Lower leg skin (tissue), 3 donors: ENCODE results near the gene OFD1.

Experiments used
- POLR2A ChIP-seq, 2 donors: fragments of 450-650 bp; IDR thresholded peaks; one replicate each; pipeline ENCODE4 v1.6.1; 2016 to 2017; ENCODE audit warnings: antibody characterized with exemption in 2 of 2, mild to moderate bottlenecking in 1 of 2, moderate library complexity in 1 of 2
- TF ChIP-seq, protein P1 (sequence below), 3 donors: fragments of 450-650 bp; IDR thresholded peaks; one replicate each; pipeline ENCODE4 v1.5.1; 2016; ENCODE audit warnings: antibody characterized with exemption in 3 of 3, mild to moderate bottlenecking in 3 of 3, moderate library complexity in 2 of 3

DNA sequence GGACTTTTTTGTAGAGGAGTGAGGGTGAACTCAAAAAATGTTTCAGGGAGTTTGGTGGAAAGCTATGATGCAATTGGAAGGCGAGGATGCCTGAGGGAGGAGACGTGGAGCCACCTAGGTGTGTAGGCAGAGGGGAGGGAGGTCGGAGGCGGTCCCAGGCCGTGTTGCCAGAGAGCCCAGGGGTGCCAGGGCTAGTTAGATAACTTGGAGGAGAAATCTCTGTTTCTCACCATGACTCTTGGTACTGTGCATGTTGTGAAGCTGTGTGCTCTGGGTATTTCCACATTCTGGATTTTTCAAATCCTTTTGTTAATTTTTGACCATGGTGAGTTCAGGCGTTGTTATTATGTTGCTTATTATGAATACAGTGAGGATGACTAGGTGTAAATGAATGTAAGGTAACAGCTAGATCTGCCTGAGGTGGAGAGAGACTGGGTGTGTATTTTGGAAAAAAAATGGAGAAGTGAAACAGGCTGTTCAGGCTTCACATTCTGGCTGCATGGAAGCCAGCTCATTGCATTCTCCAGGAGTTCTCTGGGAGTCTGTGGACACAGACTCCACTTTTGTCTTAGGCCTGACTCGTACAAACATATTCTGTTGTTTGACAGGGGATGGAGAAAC is 41.1 kb upstream of the OFD1 start:
- TF ChIP-seq, protein P1, sequence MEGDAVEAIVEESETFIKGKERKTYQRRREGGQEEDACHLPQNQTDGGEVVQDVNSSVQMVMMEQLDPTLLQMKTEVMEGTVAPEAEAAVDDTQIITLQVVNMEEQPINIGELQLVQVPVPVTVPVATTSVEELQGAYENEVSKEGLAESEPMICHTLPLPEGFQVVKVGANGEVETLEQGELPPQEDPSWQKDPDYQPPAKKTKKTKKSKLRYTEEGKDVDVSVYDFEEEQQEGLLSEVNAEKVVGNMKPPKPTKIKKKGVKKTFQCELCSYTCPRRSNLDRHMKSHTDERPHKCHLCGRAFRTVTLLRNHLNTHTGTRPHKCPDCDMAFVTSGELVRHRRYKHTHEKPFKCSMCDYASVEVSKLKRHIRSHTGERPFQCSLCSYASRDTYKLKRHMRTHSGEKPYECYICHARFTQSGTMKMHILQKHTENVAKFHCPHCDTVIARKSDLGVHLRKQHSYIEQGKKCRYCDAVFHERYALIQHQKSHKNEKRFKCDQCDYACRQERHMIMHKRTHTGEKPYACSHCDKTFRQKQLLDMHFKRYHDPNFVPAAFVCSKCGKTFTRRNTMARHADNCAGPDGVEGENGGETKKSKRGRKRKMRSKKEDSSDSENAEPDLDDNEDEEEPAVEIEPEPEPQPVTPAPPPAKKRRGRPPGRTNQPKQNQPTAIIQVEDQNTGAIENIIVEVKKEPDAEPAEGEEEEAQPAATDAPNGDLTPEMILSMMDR (IDR thresholded peaks at IDR 0.05): no peak
- no peak for TF ChIP-seq POLR2A (IDR thresholded peaks at IDR 0.05)
